ENCODE data around the gene SRA1. TPM values are rescaled to one million over a fixed set of nuclear protein-coding genes. Genes with fewer than 3 reads are reported as not detected.

The SRA1 gene
- total and polyA plus RNA-seq, 2 experiments from 2014 or later, result 26.5 to 66.4 TPM

DNA sequence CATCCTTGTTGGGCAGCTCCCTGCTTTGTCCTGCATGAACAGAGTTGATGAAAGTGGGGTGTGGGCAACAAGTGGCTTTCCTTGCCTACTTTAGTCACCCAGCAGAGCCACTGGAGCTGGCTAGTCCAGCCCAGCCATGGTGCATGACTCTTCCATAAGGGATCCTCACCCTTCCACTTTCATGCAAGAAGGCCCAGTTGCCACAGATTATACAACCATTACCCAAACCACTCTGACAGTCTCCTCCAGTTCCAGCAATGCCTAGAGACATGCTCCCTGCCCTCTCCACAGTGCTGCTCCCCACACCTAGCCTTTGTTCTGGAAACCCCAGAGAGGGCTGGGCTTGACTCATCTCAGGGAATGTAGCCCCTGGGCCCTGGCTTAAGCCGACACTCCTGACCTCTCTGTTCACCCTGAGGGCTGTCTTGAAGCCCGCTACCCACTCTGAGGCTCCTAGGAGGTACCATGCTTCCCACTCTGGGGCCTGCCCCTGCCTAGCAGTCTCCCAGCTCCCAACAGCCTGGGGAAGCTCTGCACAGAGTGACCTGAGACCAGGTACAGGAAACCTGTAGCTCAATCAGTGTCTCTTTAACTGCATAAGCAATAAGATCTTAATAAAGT, 11.3 kb upstream of the SRA1 start:
- Histone ChIP-seq H3K27ac (no peak overlapping the region), H3K36me3 (replicated peaks; ENCODE audit: insufficient read depth, low read depth) (no peaks in the 10 kb centered on the region)
- no peak for DNase-seq (ENCODE audit: low spot score)

DNA sequence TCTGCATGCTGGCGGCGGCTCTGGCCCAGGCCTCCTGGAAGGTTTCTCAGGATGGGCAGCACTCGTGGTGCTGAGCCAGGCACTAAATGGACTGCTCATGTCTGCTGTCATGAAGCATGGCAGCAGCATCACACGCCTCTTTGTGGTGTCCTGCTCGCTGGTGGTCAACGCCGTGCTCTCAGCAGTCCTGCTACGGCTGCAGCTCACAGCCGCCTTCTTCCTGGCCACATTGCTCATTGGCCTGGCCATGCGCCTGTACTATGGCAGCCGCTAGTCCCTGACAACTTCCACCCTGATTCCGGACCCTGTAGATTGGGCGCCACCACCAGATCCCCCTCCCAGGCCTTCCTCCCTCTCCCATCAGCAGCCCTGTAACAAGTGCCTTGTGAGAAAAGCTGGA, 10.6 kb upstream of the SRA1 start:
- no peak overlapping the region for H2AFZ ChIP-seq
- no peak for TF ChIP-seq EZH2 (IDR thresholded peaks at IDR 0.05; ENCODE audit: borderline replicate concordance)
- TF ChIP-seq, protein P1, sequence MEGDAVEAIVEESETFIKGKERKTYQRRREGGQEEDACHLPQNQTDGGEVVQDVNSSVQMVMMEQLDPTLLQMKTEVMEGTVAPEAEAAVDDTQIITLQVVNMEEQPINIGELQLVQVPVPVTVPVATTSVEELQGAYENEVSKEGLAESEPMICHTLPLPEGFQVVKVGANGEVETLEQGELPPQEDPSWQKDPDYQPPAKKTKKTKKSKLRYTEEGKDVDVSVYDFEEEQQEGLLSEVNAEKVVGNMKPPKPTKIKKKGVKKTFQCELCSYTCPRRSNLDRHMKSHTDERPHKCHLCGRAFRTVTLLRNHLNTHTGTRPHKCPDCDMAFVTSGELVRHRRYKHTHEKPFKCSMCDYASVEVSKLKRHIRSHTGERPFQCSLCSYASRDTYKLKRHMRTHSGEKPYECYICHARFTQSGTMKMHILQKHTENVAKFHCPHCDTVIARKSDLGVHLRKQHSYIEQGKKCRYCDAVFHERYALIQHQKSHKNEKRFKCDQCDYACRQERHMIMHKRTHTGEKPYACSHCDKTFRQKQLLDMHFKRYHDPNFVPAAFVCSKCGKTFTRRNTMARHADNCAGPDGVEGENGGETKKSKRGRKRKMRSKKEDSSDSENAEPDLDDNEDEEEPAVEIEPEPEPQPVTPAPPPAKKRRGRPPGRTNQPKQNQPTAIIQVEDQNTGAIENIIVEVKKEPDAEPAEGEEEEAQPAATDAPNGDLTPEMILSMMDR (IDR thresholded peaks at IDR 0.05; ENCODE audit: poor library complexity), result no peak
- TF ChIP-seq EZH2phosphoT487 (IDR thresholded peaks at IDR 0.05; ENCODE audit: low read depth, severe bottlenecking, unreplicated experiment), result no peak
- H3K4me2 ChIP-seq, result no peak overlapping the region
- H3K9me2 ChIP-seq (replicated peaks; ENCODE audit: insufficient read depth), result no peaks in the 10 kb centered on the region
- 96% methylated on average over 13 of the region's 13 CpGs for WGBS (ENCODE audit: low lambda C conversion rate, missing lambda C conversion rate)
- DNase-seq (ENCODE audit: low spot score), result no peak
- H3K27me3 ChIP-seq, result no peaks in the 10 kb centered on the region
- no peak overlapping the region for H3K27ac ChIP-seq
- H4K20me1 ChIP-seq (ENCODE audit: insufficient read depth, poor library complexity, severe bottlenecking), result no peaks in the 10 kb centered on the region
- peaks cover 28% of the 10 kb centered on the region for H3K79me2 ChIP-seq
- peaks cover 9% of the 10 kb centered on the region for H3K4me1 ChIP-seq (ENCODE audit: insufficient read depth)
- H3K9me3 ChIP-seq (ENCODE audit: low read depth), result no peaks in the 10 kb centered on the region
- H3K4me3 ChIP-seq, result no peak overlapping the region
- no peaks in the 10 kb centered on the region for H3K36me3 ChIP-seq (replicated peaks; ENCODE audit: insufficient read depth, low read depth)

More for the DNA sequence above, 11.3 kb upstream of the SRA1 start:
- Histone ChIP-seq H3K4me2 (no peak overlapping the region), H2AFZ (no peak overlapping the region), H3K4me1 (ENCODE audit: insufficient read depth) (peaks cover 9% of the 10 kb centered on the region), H3K27me3 (no peaks in the 10 kb centered on the region), H3K9me2 (replicated peaks; ENCODE audit: insufficient read depth) (no peaks in the 10 kb centered on the region), H3K4me3 (no peak overlapping the region), H4K20me1 (ENCODE audit: insufficient read depth, poor library complexity, severe bottlenecking) (no peaks in the 10 kb centered on the region), H3K9me3 (ENCODE audit: low read depth) (no peaks in the 10 kb centered on the region), H3K79me2 (peaks cover 22% of the 10 kb centered on the region)
- WGBS (ENCODE audit: low lambda C conversion rate, missing lambda C conversion rate), result 87% methylated on average over 2 of the region's 2 CpGs
- TF ChIP-seq EZH2phosphoT487 (IDR thresholded peaks at IDR 0.05; ENCODE audit: low read depth, severe bottlenecking, unreplicated experiment) (no peak), EZH2 (IDR thresholded peaks at IDR 0.05; ENCODE audit: borderline replicate concordance) (no peak)
- TF ChIP-seq, protein P1 (IDR thresholded peaks at IDR 0.05; ENCODE audit: poor library complexity), result no peak

DNA sequence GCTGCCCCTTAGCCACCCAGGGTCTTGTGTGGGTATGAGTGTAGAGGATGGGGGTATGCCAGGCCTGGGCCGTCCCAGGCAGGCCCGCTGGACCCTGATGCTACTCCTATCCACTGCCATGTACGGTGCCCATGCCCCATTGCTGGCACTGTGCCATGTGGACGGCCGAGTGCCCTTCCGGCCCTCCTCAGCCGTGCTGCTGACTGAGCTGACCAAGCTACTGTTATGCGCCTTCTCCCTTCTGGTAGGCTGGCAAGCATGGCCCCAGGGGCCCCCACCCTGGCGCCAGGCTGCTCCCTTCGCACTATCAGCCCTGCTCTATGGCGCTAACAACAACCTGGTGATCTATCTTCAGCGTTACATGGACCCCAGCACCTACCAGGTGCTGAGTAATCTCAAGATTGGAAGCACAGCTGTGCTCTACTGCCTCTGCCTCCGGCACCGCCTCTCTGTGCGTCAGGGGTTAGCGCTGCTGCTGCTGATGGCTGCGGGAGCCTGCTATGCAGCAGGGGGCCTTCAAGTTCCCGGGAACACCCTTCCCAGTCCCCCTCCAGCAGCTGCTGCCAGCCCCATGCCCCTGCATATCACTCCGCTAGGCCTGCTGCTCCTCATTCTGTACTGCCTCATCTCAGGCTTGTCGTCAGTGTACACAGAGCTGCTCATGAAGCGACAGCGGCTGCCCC, 10.0 kb upstream of the SRA1 start:
- Histone ChIP-seq H3K4me2 (no peak overlapping the region), H3K79me2 (peaks cover 31% of the 10 kb centered on the region), H3K9me2 (replicated peaks; ENCODE audit: insufficient read depth) (no peaks in the 10 kb centered on the region), H3K27me3 (no peaks in the 10 kb centered on the region), H2AFZ (no peak overlapping the region), H3K4me1 (ENCODE audit: insufficient read depth) (peaks cover 9% of the 10 kb centered on the region), H3K36me3 (replicated peaks; ENCODE audit: insufficient read depth, low read depth) (no peaks in the 10 kb centered on the region), H3K27ac (no peak overlapping the region), H3K4me3 (no peak overlapping the region), H3K9me3 (ENCODE audit: low read depth) (no peaks in the 10 kb centered on the region), H4K20me1 (ENCODE audit: insufficient read depth, poor library complexity, severe bottlenecking) (no peaks in the 10 kb centered on the region)
- no peak for TF ChIP-seq EZH2phosphoT487 (IDR thresholded peaks at IDR 0.05; ENCODE audit: low read depth, severe bottlenecking, unreplicated experiment)
- no peak for TF ChIP-seq EZH2 (IDR thresholded peaks at IDR 0.05; ENCODE audit: borderline replicate concordance)
- WGBS (ENCODE audit: low lambda C conversion rate, missing lambda C conversion rate), result 96% methylated on average over 22 of the region's 22 CpGs
- peak; percentile 4 for DNase-seq (ENCODE audit: low spot score)

DNA sequence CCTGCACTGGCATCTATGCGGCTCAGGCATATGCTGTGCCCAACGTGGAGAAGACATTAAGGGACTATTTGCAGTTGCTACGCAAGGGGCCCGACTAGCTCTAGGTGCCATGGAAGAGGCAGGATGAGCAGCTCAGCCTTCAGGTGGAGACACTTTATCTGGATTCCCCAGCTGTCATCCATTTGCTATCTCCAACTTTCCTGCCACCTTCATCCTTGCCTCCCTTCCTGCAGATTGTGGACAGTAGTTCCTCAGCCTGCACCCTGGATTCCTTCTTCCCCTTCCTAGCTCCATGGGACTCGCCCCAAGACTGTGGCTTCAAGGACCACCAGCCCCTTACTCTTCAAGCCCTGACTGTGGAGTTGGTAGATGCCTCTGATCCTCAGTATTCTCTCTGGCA, 9.4 kb upstream of the SRA1 start:
- 96% methylated on average over 5 of the region's 5 CpGs for WGBS (ENCODE audit: low lambda C conversion rate, missing lambda C conversion rate)
- no peak for DNase-seq (ENCODE audit: low spot score)
- Histone ChIP-seq H3K4me3 (no peak overlapping the region), H3K36me3 (replicated peaks; ENCODE audit: insufficient read depth, low read depth) (no peaks in the 10 kb centered on the region), H3K79me2 (peaks cover 31% of the 10 kb centered on the region), H4K20me1 (ENCODE audit: insufficient read depth, poor library complexity, severe bottlenecking) (no peaks in the 10 kb centered on the region), H3K9me3 (ENCODE audit: low read depth) (no peaks in the 10 kb centered on the region), H3K9me2 (replicated peaks; ENCODE audit: insufficient read depth) (no peaks in the 10 kb centered on the region), H3K4me2 (no peak overlapping the region), H3K27ac (no peak overlapping the region), H3K27me3 (no peaks in the 10 kb centered on the region), H2AFZ (no peak overlapping the region), H3K4me1 (ENCODE audit: insufficient read depth) (peaks cover 9% of the 10 kb centered on the region)
- TF ChIP-seq EZH2 (IDR thresholded peaks at IDR 0.05; ENCODE audit: borderline replicate concordance) (no peak), EZH2phosphoT487 (IDR thresholded peaks at IDR 0.05; ENCODE audit: low read depth, severe bottlenecking, unreplicated experiment) (no peak)
- TF ChIP-seq, protein P1 (IDR thresholded peaks at IDR 0.05; ENCODE audit: poor library complexity), result no peak

All from hepatocyte (in vitro differentiated cells).